ENCODE results near the gene ATP11A.
"Not testable (repeated sequence)": the region's sequence is repeated elsewhere in the genome, so short reads cannot be mapped to it uniquely, and the experiment has no call there.

Gene ATP11A

DNA sequence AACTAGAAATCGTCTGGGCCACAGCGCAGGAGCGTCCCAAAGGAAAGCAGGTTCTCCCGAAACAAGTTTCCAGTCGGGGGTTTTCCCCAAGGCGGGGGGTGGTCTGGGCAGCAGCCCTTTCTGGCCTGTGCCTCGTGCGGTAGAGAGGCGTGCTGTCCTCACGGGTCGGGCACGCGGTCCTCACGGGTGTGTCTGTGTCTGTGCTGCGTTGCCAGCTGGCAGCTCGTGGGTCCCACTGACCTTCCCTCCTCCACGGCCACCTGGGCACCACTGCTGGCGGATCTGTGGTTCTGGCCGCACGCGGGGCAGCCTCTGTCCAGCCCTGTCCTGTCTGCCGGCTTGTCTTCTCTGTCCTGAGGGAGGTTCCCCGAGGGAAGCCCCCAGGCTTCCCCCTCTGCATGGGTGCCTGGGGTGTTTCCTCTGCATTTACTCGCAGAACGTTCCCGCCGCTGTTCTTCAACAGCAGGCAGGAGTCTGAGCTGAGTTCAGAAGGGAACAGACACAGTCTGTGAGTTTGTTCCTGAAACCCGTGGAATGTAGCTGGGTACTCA lies 181.0 kb downstream of the ATP11A start:
- no peak for DNase-seq

DNA sequence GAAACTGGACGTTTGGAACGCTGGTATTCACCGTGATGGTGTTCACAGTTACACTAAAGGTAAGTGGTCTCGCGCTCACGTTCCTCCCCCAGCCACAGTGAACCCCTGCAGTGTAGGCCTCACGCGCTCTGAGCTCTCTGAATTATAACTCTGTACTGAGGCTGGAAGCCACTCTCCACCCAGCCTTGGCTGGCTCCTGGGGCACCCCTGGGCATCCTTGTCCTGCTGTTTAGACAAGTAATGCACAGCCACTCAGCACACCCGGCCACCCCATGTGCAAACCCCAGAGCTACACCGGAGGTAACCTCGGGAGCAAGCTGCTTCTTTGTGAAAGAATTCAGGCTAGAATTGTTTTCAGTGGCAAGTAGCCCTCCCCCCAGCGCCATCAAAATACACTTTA lies 181.9 kb downstream of the ATP11A start:
- DNase-seq: no peak

DNA sequence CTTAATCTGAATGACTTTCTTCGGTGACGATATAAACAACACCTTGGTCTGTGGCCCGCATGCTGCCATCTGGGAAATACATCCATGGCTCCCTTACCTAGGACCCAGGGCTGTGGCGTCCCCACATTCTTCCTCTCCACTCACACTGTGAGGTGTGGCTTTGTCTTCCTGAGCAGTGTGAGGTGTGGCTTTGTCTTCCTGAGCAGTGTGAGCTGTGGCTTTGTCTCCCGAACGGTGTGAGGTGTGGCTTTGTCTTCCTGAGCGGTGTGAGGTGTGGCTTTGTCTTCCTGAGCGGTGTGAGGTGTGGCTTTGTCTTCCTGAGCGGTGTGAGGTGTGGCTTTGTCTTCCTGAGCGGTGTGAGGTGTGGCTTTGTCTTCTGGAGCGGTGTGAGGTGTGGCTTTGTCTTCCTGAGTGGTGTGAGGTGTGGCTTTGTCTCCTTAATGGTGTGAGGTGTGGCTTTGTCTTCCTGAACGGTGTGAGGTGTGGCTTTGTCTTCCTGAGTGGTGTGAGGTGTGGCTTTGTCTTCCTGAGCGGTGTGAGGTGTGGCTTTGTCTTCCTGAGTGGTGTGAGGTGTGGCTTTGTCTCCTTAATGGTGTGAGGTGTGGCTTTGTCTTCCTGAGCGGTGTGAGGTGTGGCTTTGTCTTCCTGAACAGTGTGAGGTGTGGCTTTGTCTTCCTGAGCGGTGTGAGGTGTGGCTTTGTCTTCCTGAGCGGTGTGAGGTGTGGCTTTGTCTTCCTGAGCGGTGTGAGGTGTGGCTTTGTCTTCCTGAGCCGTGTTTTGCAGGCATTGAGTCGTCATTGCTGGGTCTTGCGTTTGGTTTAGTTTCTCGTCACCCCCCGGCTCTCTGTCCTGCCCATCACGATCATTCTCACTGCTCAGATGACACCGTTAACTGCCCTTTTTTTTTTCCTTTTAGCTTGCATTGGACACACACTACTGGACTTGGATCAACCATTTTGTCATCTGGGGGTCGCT lies 183.1 kb downstream of the ATP11A start:
- not testable (repeated sequence) for DNase-seq

DNA sequence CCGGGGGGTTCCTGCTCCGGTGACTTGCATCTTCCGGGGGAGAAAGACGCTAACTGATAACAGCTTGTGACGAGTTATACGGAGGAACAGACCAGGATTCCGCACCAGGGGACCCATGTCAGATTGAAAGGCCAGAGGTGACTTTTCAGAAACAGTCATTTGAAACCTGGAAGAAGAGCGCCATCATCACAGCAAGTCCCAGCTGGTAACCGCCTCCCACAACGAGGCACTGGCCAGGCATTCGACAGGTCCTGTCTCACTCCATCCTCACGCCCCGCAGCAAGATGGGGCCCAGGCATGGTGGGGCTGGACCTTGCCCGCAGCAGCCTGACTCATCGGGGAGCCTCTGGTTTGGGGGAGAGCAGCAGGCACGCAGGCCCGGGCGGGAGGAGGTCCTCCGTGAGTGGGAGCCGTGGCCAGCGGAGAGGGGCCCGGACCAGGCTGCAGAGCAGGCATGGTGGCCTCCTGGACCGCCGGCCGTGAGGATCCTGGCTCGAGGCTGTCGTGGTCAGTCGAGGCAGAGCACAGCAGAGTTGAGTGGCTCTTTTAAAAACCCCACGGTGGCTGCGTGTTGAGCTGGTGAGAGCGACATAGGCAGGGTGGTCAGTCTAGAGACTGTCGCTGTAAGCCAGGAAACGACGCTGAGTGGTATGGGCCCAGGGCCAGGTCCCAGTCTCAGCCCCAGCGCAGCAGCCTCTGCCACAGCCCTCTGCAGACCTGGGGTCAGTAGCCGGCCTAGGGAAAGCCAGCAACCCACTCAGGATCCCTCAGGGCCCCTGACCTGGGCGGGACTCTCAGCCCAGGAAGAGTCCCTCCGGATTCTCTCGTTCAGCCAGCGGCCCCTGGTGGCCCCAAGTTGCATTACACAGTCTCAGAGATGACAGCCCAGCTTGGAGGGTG lies 184.3 kb downstream of the ATP11A start:
- DNase-seq: peak; percentile 24 to 62

DNA sequence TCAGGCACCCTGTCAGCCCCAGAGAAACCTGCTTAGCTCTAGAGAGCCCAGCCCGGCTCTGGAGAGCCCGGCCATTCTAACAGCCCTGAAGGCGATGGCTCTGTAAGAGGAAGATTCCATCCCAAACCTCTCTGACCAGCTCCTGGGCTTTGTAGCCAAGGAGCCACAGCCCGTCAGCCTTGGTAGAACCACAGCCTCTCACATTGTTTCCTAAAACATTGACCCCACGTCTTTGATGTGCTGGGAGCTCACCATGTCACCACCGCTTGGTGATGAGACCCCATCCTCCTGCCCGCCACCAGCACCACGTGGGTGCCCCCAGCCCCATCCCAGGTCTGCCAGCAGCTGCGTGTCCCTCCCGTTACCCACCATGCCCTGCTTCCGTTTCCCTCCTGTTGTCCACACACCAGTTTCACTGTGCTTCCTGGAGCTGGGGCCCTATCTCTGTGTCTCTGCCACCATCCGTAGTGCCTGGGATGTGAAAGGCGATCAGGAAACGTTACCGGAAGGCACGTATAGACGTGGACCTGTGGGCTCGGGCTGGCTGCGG lies 185.0 kb downstream of the ATP11A start:
- no peak for DNase-seq

DNA sequence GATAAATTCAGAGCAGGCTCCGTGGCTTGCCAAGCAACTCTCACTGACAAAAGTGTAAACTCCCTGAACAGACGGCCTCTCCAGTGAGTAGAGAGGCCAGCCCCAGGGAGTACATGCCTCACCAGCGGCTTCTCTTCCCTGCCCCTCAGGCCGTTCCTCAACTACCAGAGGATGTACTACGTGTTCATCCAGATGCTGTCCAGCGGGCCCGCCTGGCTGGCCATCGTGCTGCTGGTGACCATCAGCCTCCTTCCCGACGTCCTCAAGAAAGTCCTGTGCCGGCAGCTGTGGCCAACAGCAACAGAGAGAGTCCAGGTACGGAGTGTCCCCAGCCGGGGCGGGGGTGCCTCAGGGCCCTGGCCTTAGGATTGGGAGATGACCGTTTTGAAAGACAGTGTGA lies 185.8 kb downstream of the ATP11A start:
- no peak for DNase-seq

DNA sequence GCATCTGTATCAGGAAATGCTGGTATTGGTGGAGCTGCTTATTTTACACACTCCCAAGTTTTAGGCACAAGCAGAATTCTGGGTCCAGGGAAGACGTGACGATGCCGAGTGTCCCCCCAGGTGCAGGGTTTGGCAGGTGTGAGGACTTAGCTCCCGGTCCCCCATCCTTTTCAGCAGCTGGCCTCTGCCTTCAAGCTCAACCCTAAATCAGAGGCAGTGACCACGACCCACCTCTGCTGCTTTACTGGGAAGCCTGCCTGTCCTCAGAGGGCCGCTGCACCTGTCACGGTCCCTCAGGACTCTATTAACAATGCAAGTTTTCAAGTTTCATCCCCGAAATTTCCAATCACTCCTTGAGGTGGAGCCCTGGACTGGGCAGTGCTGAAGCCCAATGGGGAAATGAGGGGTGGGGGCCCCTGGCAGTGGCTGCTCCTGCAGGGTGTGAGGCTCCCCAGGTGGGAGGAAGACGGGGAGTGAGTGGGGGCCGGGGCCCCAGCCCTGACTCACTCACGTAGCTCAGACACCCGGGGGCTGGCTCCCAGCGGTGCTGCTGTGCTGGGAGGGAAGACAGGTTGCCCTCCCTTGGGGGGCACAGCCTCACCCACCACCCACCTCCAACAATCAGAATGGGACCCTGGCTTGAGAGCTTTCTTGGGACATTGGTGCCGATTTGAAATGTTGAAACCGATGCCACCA lies 186.6 kb downstream of the ATP11A start:
- DNase-seq: no peak

DNA sequence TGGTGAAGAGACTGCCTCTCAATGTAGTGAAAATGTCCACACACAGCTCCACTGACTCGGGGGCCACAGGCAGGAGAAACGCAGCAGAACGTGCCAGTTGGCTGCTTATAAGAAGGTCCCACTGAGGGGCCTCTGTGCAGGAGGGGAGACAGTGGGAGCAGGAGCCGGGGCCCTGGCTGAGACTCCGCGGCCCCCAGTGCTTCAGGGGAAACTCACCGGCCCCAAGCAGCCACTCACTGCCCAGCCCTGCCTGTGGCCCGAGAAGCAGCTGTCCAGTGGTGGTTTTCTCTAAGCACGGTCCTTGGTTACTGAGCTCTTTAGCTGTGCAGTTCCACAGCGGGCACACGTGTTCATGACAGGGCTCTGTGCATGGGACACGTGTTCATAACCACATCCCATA lies 187.2 kb downstream of the ATP11A start:
- DNase-seq: no peak

DNA sequence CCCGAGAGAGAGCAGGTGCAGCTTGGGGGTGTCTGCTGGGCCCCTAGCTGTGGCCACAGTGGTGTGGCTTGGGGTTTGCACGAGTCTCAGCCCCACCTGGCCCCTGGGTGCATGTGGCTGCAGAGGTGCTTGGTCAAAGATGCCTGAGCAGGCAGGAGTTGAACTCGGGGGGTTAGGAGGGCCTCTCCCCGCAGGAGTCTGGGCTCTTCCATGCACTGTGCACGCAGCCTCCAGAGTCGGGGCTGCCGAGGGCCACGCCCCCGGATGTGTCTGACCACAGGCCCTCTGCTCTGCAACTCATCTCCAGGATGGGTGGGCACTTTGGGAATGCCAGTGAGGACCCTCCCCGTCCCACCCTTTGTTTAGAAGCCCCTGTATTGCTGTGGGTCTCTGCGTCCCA lies 187.7 kb downstream of the ATP11A start:
- DNase-seq: no peak

DNA sequence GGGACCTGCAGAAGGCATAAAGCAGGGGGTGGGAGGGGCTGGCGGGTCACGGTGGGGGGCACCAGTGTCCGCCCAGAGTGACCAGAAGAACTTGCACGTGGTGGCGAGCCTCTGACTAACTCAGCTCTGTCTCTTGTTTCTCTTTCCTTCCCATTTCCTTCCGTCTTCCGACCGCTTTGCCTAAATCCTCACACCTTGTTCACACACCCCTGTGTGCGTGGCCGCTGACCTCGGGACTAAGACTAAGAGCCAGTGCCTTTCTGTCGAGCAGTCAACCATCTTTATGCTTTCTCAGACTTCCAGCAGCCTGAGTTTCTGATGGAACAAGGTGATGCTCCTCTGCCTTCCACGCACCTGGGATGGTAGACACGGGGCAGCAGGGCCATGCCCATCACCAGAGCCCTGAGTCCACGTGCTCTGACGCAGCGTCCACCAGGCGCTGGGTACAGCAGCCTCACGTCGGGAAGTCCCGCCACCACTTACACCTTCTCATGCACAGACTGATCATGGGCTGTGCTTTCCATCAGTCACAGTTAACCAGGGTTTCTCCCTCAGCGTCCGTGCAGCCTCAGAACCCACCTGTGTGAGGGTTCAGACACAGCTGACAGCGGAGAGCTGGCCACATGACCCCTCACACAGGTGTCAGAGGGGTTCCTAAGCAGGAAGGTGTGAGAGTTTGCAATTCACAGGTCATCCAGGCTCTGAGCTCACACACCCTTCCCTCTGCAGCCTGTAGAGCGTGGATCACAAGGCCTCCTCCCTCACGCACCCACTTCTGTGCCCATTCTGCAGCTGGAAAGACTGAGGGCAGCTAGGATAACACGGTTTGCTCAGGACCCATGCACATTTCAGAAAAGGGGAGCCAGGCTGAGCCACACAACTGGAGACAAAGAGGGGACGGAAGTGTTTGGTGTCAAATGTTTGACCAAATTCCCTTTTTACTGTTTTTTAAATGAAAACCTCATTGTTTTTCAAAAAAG lies 188.4 kb downstream of the ATP11A start:
- no peak for DNase-seq

DNA sequence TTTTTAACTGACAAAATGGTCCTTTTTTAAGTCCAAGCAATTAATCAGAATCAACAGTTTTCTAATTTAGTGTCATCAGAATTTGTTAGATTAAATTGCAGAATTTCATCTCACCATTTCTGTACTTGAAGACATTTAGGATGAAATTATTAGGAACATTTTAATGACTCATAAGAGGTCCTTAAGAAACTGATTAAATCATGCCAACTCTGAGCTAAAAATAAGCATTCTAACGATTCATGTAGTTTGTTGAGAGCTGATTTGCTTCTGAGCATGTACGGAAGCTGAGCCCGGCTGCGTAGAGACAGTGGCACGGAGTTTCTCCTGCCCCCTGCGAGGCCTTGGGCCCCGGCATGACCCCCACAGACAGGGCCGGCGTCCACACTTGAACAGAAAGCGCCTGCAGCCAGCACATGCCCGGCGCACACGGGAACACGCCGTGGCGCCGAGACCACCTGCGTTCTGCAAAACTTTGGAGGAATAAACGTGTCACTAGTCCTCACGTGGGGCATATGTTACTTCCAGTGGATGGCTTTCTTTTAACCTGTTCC lies 189.5 kb downstream of the ATP11A start:
- DNase-seq: no peak

DNA sequence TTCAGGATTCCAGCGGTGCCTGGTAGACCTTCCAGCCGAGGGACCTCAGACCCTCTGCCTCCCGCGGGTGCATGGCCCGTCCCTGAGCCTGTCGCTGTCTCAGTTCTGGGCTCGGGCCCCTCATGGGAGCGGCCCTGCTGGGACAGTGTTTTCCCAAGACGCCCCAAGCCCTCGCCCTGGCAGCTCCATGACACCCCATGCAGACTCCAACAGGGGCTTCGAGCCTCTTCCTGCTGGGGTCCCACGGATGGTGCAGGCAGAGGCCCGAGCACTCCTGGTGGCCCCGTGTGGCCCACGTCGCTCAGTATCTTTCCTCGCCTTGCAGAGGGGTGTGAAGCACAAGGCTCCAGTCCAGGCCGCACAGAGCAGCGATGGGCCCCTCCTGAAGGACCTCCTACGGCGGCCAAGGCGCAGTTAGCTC lies 190.4 kb downstream of the ATP11A start:
- no peak for DNase-seq

DNA sequence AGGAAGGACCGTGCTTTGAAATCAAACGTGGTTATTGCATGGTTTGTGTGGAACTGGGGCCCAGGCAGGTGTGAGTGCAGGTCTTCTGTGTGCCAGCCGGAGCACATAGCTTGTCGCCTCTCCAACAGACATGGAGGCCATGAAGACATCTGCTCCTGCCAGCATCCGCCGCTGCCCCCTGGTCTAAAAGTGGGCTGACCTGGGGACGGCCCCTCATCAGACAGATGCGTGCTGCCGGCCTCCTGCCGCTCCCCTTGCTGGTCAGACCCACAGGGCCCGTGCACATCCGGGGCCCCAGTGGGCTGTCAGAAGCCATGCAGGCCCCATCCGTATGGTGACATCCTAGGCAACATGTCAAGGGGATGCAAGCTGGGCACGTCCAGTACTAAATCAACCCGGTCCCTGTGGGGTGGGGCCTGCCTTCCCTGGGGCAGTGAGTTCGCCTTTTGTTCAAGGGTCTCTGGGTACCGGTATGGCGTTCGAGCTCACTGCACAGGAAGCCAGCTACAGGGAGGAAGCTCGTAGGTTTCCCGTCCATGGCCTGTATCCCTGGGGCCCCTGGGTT lies 191.2 kb downstream of the ATP11A start:
- DNase-seq: no peak

DNA sequence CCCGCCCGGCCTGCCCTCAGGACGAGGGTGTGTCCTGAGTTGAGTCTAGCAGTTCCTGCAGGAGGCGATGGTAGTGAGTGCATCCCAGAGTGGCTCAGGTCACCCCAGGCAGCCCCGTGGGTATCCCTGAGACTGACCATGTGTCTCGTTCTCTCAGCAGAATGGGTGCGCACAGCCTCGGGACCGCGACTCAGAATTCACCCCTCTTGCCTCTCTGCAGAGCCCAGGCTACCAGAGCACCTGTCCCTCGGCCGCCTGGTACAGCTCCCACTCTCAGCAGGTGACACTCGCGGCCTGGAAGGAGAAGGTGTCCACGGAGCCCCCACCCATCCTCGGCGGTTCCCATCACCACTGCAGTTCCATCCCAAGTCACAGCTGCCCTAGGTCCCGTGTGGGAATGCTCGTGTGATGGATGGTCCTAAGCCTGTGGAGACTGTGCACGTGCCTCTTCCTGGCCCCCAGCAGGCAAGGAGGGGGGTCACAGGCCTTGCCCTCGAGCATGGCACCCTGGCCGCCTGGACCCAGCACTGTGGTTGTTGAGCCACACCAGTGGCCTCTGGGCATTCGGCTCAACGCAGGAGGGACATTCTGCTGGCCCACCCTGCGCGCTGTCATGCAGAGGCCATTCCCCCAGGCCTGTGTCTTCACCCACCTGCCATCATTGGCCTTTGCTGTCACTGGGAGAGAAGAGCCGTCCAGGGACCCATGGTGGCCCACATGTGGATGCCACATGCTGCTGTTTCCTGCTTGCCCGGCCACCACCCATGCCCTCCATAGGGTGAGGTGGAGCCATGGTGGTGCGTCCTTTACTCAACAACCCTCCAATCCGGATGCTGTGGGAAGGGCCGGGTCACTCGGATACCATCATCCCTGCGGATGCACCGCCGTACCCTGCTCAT lies 192.1 kb downstream of the ATP11A start:
- DNase-seq: no peak

DNA sequence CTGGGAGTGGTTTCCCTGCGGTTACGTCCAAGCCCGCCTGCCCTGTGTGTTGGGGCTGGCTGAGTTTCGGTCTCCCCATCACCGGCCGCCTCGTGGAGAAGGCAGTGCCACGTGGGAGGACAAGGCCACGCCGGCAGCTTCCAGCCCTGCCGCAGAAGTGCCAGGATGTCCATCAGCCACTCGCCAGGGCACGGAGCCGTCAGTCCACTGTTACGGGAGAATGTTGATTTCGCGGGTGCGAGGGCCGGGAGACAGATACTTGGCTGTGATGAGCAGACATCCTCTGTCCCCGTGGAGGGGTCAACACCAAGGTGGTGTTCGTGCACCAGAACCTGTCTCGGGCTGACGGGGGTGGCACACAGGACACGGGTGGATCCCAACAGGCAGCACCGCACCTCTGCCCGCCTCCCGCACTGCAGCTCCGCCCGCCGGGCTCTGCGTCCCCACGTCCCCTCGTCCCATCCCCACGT lies 192.8 kb downstream of the ATP11A start:
- DNase-seq: no peak

DNA sequence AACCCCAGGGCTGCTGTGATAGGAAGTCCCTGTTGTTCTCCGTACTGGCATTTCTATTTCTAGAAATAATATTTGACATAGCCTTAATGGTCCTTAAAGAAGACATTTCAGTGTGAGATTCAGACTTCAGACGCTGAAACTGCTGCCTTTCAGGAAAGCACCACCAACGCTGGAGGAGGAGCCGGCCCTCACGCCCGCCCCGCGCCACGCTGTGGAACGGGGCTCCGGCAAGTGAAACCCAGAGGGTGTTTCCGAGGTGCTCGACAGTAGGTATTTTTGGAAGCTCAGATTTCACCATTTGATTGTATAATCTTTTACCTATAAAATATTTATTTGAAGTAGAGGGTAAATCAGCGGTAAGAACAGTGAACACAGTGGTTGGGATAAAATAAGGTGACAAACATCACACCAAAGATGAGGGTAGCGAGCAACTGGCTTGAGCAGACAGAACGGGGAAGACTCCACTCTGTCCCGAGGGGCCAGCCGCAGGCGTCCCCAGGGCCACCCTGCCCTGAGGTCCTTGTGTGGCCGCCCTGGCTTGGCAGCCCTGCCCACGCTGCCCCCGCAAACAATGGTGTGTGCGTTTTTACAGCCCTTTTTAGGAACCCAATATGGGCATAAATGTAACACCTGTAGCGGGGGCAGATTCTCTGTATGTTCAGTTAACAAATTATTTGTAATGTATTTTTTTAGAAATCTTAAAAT lies 193.6 kb downstream of the ATP11A start:
- DNase-seq: no peak

DNA sequence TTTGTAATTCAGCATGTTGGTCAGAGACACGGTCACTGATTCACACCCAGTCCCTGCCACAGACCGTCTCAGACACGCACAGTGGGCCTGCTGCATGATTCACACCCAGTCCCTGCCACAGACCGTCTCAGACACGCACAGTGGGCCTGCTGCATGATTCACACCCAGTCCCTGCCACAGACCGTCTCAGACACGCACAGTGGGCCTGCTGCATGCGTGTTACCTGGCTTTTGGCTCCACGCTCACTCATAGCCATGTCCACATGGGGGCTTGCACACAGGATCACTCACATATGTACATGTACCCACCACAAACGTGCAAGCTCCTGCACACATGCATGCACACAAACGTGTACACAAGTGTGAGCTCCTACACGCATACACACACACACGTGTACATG lies 194.9 kb downstream of the ATP11A start:
- not testable (repeated sequence) for DNase-seq

DNA sequence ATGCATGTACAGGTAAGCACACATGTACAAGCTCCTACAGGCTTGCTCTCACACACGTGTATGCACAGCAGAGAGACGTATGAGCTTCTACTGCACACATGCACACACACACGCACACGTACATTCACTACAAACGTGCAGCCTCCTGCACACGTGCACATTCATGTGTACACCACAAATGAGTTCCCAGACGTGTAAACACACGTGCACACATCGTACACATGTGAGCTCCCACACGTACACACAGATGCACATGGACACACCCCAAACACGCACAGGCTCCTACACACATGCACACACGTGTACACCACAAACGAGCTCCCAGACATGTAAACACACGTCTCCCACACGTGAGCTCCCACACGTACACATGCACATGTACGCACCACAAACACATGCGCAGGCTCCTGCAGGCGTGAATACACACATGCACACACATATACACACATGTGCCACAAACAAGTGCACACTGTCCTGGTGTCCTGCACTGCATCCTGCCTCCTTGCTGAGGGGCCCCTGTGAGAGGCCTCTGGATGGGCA lies 195.5 kb downstream of the ATP11A start:
- DNase-seq: no peak

Data from Kasumi-1 (cell line).